Right atrium auricular region (tissue), 2 donors: ENCODE data around the gene PTGIR. TPM values are rescaled to one million over a fixed set of nuclear protein-coding genes. Genes with fewer than 3 reads are reported as not detected.
A peak's percentile ranks its signal among the peaks of the same experiment; 100 is the strongest.

Source experiments
- DNase-seq: peaks from one replicate; pipeline ENCODE4 v3.0.0-alpha.2; 2019; ENCODE audit warnings: low spot score
- H3K27ac ChIP-seq, 2 donors: fragments of 200-600 bp; sonication (generic); 1 replicate in 1 of 2; 2 replicates in 1 of 2; pipeline ENCODE4 v1.5.1; 2016 to 2019
- H3K27me3 ChIP-seq, 2 donors: fragments of 200-600 bp; sonication (generic); one replicate each; pipeline versions ENCODE4 v1.5.1 to v1.6.0; 2017 to 2019
- H3K36me3 ChIP-seq: fragments of 200-600 bp; sonication (generic); one replicate; pipeline ENCODE4 v1.5.1; 2016
- H3K4me1 ChIP-seq, 2 donors: fragments of 200-600 bp; sonication (generic); one replicate each; pipeline versions ENCODE4 v1.5.1 to v1.6.0; 2017 to 2019
- H3K4me3 ChIP-seq, 2 donors: fragments of 200-600 bp; sonication (generic); 1 replicate in 1 of 2; 2 replicates in 1 of 2; pipeline ENCODE4 v1.5.1; 2017 to 2019; ENCODE audit warnings: mild to moderate bottlenecking in 1 of 2, moderate library complexity in 1 of 2
- H3K9me3 ChIP-seq, 2 donors: fragments of 200-600 bp; sonication (generic); one replicate each; pipeline ENCODE4 v1.5.1; 2019
- total RNA-seq, 2 donors: library from RNA; depleted of rRNA; stranded (reverse); fragments of >200 nt; gene quantifications; one replicate each; pipeline ENCODE4 v1.1.0, GENCODE V29; 2016
- TF ChIP-seq, protein P1 (sequence below), 2 donors: fragments of 200-600 bp; sonication (generic); IDR thresholded peaks; one replicate each; pipeline ENCODE4 v1.5.1; 2019; ENCODE audit warnings: antibody characterized with exemption in 2 of 2

PTGIR gene
- total RNA-seq, 2 donors from 2014 or later: 7.0 to 20.6 TPM

GRCh38 chr19:46610851-46611770 lies 13.8 kb downstream of the PTGIR start:
- Histone ChIP-seq H3K4me3 (no peak overlapping the region), H3K36me3 (peaks cover 41% of the 10 kb centered on the region), H3K27me3 (no peaks in the 10 kb centered on the region), H3K4me1 (peaks cover 0 to 13% of the 10 kb centered on the region in 2 donors), H3K9me3 (no peaks in the 10 kb centered on the region), H3K27ac (no peak overlapping the region)
- DNase-seq: no peak
- TF ChIP-seq, protein P1, sequence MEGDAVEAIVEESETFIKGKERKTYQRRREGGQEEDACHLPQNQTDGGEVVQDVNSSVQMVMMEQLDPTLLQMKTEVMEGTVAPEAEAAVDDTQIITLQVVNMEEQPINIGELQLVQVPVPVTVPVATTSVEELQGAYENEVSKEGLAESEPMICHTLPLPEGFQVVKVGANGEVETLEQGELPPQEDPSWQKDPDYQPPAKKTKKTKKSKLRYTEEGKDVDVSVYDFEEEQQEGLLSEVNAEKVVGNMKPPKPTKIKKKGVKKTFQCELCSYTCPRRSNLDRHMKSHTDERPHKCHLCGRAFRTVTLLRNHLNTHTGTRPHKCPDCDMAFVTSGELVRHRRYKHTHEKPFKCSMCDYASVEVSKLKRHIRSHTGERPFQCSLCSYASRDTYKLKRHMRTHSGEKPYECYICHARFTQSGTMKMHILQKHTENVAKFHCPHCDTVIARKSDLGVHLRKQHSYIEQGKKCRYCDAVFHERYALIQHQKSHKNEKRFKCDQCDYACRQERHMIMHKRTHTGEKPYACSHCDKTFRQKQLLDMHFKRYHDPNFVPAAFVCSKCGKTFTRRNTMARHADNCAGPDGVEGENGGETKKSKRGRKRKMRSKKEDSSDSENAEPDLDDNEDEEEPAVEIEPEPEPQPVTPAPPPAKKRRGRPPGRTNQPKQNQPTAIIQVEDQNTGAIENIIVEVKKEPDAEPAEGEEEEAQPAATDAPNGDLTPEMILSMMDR (IDR thresholded peaks at IDR 0.05): no peak

DNA sequence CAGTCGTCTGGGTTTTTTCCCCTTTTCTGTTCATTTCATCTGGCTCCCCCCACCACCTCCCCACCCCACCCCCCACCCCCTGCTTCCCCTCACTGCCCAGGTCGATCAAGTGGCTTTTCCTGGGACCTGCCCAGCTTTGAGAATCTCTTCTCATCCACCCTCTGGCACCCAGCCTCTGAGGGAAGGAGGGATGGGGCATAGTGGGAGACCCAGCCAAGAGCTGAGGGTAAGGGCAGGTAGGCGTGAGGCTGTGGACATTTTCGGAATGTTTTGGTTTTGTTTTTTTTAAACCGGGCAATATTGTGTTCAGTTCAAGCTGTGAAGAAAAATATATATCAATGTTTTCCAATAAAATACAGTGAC lies 14.5 kb downstream of the PTGIR start:
- peaks cover 48% of the 10 kb centered on the region for H3K36me3 ChIP-seq
- DNase-seq: no peak
- TF ChIP-seq, protein P1 (IDR thresholded peaks at IDR 0.05): no peak
- no peak overlapping the region for H3K4me3 ChIP-seq
- no peaks in the 10 kb centered on the region for H3K9me3 ChIP-seq
- peaks cover 0 to 21% of the 10 kb centered on the region in 2 donors for H3K4me1 ChIP-seq
- H3K27me3 ChIP-seq: no peaks in the 10 kb centered on the region
- no peak overlapping the region for H3K27ac ChIP-seq

DNA sequence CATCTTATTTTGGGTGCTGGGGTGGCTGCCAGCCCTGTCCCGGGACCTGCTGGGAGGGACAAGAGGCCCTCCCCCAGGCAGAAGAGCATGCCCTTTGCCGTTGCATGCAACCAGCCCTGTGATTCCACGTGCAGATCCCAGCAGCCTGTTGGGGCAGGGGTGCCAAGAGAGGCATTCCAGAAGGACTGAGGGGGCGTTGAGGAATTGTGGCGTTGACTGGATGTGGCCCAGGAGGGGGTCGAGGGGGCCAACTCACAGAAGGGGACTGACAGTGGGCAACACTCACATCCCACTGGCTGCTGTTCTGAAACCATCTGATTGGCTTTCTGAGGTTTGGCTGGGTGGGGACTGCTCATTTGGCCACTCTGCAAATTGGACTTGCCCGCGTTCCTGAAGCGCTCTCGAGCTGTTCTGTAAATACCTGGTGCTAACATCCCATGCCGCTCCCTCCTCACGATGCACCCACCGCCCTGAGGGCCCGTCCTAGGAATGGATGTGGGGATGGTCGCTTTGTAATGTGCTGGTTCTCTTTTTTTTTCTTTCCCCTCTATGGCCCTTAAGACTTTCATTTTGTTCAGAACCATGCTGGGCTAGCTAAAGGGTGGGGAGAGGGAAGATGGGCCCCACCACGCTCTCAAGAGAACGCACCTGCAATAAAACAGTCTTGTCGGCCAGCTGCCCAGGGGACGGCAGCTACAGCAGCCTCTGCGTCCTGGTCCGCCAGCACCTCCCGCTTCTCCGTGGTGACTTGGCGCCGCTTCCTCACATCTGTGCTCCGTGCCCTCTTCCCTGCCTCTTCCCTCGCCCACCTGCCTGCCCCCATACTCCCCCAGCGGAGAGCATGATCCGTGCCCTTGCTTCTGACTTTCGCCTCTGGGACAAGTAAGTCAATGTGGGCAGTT lies 15.1 kb downstream of the PTGIR start:
- Histone ChIP-seq H3K4me3 (no peak overlapping the region), H3K9me3 (no peaks in the 10 kb centered on the region), H3K4me1 (peaks cover 0 to 27% of the 10 kb centered on the region in 2 donors), H3K27ac (no peak overlapping the region), H3K27me3 (no peaks in the 10 kb centered on the region), H3K36me3 (peaks cover 49% of the 10 kb centered on the region)
- TF ChIP-seq, protein P1 (IDR thresholded peaks at IDR 0.05): no peak
- DNase-seq: no peak

DNA sequence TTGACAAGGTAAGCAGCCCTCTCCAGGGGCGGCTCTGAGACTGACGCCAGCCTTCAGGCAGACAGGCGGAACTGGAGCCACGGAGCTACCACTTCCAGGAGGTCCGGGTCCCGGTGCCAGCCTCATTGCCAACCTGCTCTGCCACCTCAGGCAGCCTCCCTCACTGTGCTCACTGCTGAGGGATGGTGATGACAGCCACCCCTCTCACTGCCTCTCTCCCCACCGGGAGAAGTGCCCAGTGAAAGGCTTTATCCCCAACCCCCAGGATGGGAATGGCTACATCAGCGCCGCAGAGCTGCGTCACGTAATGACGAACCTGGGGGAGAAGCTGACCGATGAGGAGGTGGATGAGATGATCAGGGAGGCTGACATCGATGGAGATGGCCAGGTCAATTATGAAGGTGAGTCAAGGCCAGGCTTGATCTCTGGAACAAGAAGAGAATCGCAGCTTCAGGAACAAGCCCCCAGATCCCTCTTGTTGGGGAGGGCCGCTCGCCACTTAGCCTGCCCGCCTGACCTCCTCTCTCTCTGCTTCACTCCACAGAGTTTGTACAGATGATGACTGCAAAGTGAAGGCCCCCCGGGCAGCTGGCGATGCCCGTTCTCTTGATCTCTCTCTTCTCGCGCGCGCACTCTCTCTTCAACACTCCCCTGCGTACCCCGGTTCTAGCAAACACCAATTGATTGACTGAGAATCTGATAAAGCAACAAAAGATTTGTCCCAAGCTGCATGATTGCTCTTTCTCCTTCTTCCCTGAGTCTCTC lies 16.1 kb downstream of the PTGIR start:
- no peak overlapping the region for H3K4me3 ChIP-seq
- TF ChIP-seq, protein P1 (IDR thresholded peaks at IDR 0.05): no peak
- no peak for DNase-seq
- no peaks in the 10 kb centered on the region for H3K9me3 ChIP-seq
- peaks cover 49% of the 10 kb centered on the region for H3K36me3 ChIP-seq
- peaks cover 0 to 37% of the 10 kb centered on the region in 2 donors for H3K4me1 ChIP-seq
- no peak overlapping the region for H3K27ac ChIP-seq
- H3K27me3 ChIP-seq: no peaks in the 10 kb centered on the region

GRCh38 chr19:46608178-46608577 lies 16.7 kb downstream of the PTGIR start:
- Histone ChIP-seq H3K9me3 (no peaks in the 10 kb centered on the region), H3K4me1 (peaks cover 0 to 43% of the 10 kb centered on the region in 2 donors), H3K27ac (no peak overlapping the region), H3K36me3 (peaks cover 49% of the 10 kb centered on the region), H3K27me3 (no peaks in the 10 kb centered on the region), H3K4me3 (no peak overlapping the region)
- TF ChIP-seq, protein P1 (IDR thresholded peaks at IDR 0.05): no peak
- DNase-seq: peak; percentile 53
